Iris pigment epithelial cell (primary cell): Measurements from ENCODE around the gene FLG2.
"Not testable (repeated sequence)": the region's sequence is repeated elsewhere in the genome, so short reads cannot be mapped to it uniquely, and the experiment has no call there.

Experiments
- DNase-seq: peaks from one replicate; pipeline ENCODE4 v3.0.0-alpha.2; 2011; ENCODE audit warnings: low read depth

Gene FLG2

GRCh38 chr1:152312169-152312568 is 47.6 kb downstream of the FLG2 start:
- DNase-seq, result not testable (repeated sequence)

GRCh38 chr1:152309955-152310354 is 49.9 kb downstream of the FLG2 start:
- no peak for DNase-seq

- DNase-seq, result not testable (repeated sequence)
Observed at GRCh38 chr1:152309320-152309901, 50.4 kb downstream of the FLG2 start.

- not testable (repeated sequence) for DNase-seq
Observed at GRCh38 chr1:152308758-152309157, 51.0 kb downstream of the FLG2 start.

GRCh38 chr1:152307970-152308369 is 51.8 kb downstream of the FLG2 start:
- not testable (repeated sequence) for DNase-seq

- not testable (repeated sequence) for DNase-seq
Observed at GRCh38 chr1:152306123-152306522, 53.7 kb downstream of the FLG2 start.

- not testable (repeated sequence) for DNase-seq
Observed at GRCh38 chr1:152304773-152305172, 55.0 kb downstream of the FLG2 start.

- DNase-seq, result not testable (repeated sequence)
Observed at GRCh38 chr1:152303139-152303872, 56.5 kb downstream of the FLG2 start.
